GM12874 (cell line): ENCODE data around the gene FOS.

ENCODE experiments used
- TF ChIP-seq, protein P1 (sequence below): IDR thresholded peaks from 2 replicates; pipeline ENCODE4 v1.5.1; 2011; ENCODE audit warnings: low read depth, mild to moderate bottlenecking, control low read depth, low read length, moderate library complexity; ENCODE audit not compliant: insufficient read depth

Gene FOS

GRCh38 chr14:75280291-75280830 lies 1.7 kb downstream of the FOS start:
- TF ChIP-seq, protein P1, sequence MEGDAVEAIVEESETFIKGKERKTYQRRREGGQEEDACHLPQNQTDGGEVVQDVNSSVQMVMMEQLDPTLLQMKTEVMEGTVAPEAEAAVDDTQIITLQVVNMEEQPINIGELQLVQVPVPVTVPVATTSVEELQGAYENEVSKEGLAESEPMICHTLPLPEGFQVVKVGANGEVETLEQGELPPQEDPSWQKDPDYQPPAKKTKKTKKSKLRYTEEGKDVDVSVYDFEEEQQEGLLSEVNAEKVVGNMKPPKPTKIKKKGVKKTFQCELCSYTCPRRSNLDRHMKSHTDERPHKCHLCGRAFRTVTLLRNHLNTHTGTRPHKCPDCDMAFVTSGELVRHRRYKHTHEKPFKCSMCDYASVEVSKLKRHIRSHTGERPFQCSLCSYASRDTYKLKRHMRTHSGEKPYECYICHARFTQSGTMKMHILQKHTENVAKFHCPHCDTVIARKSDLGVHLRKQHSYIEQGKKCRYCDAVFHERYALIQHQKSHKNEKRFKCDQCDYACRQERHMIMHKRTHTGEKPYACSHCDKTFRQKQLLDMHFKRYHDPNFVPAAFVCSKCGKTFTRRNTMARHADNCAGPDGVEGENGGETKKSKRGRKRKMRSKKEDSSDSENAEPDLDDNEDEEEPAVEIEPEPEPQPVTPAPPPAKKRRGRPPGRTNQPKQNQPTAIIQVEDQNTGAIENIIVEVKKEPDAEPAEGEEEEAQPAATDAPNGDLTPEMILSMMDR: no peak

- TF ChIP-seq, protein P1: no peak
These were observed 2.4 kb downstream of the FOS start for GRCh38 chr14:75280831-75281653.

DNA sequence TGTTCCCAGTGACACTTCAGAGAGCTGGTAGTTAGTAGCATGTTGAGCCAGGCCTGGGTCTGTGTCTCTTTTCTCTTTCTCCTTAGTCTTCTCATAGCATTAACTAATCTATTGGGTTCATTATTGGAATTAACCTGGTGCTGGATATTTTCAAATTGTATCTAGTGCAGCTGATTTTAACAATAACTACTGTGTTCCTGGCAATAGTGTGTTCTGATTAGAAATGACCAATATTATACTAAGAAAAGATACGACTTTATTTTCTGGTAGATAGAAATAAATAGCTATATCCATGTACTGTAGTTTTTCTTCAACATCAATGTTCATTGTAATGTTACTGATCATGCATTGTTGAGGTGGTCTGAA lies 3.0 kb downstream of the FOS start:
- TF ChIP-seq, protein P1: no peak

DNA sequence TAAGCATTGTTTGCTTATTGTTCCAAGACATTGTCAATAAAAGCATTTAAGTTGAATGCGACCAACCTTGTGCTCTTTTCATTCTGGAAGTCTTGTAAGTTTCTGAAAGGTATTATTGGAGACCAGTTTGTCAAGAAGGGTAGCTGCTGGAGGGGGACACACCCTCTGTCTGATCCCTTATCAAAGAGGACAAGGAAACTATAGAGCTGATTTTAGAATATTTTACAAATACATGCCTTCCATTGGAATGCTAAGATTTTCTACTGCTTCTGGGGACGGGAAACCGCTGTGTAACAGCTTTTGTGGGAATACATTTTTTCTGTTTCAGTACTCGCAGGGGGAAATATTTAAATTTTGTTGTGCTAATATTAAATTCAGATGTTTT lies 3.5 kb downstream of the FOS start:
- TF ChIP-seq, protein P1: no peak

- TF ChIP-seq, protein P1: no peak
These were observed 4.7 kb downstream of the FOS start for GRCh38 chr14:75283162-75283832.

- TF ChIP-seq, protein P1: no peak
These were observed 5.4 kb downstream of the FOS start for GRCh38 chr14:75283833-75284563.

- TF ChIP-seq, protein P1: no peak
These were observed 6.7 kb downstream of the FOS start for GRCh38 chr14:75285331-75285730.
